ENCODE data around the gene STH. TPM values are rescaled to one million over a fixed set of nuclear protein-coding genes. Genes with fewer than 3 reads are reported as not detected.
A peak's percentile ranks its signal among the peaks of the same experiment; 100 is the strongest.

Gene STH
- total and polyA plus RNA-seq, 9 of the 15 experiments (the other 6 are each of a cell fraction or from before 2014, with no cell fraction given): not detected

DNA sequence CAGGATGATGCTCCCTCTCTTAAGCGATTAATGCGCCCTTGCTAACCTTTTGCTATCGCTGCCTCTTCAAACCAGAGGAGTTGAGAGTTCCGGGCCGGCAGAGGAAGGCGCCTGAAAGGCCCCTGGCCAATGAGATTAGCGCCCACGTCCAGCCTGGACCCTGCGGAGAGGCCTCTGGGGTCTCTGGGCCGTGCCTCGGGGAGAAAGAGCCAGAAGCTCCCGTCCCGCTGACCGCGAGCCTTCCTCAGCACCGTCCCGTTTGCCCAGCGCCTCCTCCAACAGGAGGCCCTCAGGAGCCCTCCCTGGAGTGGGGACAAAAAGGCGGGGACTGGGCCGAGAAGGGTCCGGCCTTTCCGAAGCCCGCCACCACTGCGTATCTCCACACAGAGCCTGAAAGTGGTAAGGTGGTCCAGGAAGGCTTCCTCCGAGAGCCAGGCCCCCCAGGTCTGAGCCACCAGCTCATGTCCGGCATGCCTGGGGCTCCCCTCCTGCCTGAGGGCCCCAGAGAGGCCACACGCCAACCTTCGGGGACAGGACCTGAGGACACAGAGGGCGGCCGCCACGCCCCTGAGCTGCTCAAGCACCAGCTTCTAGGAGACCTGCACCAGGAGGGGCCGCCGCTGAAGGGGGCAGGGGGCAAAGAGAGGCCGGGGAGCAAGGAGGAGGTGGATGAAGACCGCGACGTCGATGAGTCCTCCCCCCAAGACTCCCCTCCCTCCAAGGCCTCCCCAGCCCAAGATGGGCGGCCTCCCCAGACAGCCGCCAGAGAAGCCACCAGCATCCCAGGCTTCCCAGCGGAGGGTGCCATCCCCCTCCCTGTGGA is 16.0 kb upstream of the STH start:
- Histone ChIP-seq H3K4me1 (replicated peaks in 1 of 2; ENCODE audit: control insufficient read depth in 2 of 2, insufficient read depth in 2 of 2, low read length in 2 of 2) (peaks cover 18 to 28% of the 10 kb centered on the region in 2 experiments), H2AFZ (ENCODE audit: low read depth, low read length) (no peak overlapping the region), H3K79me2 (ENCODE audit: control insufficient read depth, insufficient read depth, low read length) (no peaks in the 10 kb centered on the region), H3K27me3 (ENCODE audit: control insufficient read depth in 2 of 2, insufficient read depth in 2 of 2, low read length in 2 of 2) (no peaks in the 10 kb centered on the region), H3K9me1 (ENCODE audit: control insufficient read depth, insufficient read depth, low read length) (no peaks in the 10 kb centered on the region), H4K20me1 (replicated peaks; ENCODE audit: control insufficient read depth, insufficient read depth, low read length) (no peaks in the 10 kb centered on the region), H3K36me3 (ENCODE audit: control insufficient read depth, insufficient read depth, low read length) (no peaks in the 10 kb centered on the region), H3K27ac (ENCODE audit: extremely low read depth, low read depth, low read length) (no peak overlapping the region), H3K9ac (ENCODE audit: insufficient read depth in 1 of 2, low read depth in 2 of 2, low read length in 2 of 2) (0 out of 4 replicates have a peak overlapping the region, but pooled peaks of 1 of the 2 experiments have one; percentile 33), H3K4me2 (ENCODE audit: insufficient read depth, low read length) (no peak overlapping the region), H3K4me3 (no peak overlapping the region), H3K9me3 (replicated peaks; ENCODE audit: control insufficient read depth, insufficient read depth, low read depth, low read length) (no peaks in the 10 kb centered on the region)
- intact Hi-C loops (cut with micrococcal nuclease) (no loop called here), in situ Hi-C loops (cut with MboI) (loop anchor here (25.0 kb wide), 1 partner anchor 854 kb away; no protein-coding TSS in a partner anchor)
- ChIA-PET POLR2A (interaction anchor here (1.2 kb wide), 1 partner anchor 404 kb away, joined by 3 read pairs; no protein-coding TSS in a partner anchor), CTCF (ENCODE audit: low intra/inter-chr PET ratio) (no interaction called here)
- FAIRE-seq (no peak), DNase-seq (ENCODE audit: extremely low read depth in 1 of 4, low spot score in 3 of 4) (no peak), ATAC-seq (no peak)
- WGBS (ENCODE audit: insufficient coverage, low coverage, missing lambda C conversion rate): 80% methylated on average over 25 of the region's 41 CpGs
- no peak for TF ChIP-seq MAFF (IDR thresholded peaks at IDR 0.05; ENCODE audit: low read length)
- TF ChIP-seq, protein P1, sequence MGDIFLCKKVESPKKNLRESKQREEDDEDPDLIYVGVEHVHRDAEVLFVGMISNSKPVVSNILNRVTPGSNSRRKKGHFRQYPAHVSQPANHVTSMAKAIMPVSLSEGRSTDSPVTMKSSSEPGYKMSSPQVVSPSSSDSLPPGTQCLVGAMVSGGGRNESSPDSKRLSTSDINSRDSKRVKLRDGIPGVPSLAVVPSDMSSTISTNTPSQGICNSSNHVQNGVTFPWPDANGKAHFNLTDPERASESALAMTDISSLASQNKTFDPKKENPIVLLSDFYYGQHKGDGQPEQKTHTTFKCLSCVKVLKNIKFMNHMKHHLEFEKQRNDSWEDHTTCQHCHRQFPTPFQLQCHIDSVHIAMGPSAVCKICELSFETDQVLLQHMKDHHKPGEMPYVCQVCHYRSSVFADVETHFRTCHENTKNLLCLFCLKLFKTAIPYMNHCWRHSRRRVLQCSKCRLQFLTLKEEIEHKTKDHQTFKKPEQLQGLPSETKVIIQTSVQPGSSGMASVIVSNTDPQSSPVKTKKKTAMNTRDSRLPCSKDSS (IDR thresholded peaks at IDR 0.05; ENCODE audit: low read depth, partially characterized antibody): no peak
- no peak for TF ChIP-seq CBFA2T3 (IDR thresholded peaks at IDR 0.05)
- no peak for TF ChIP-seq ZKSCAN3 (CRISPR knock-in tag; IDR thresholded peaks at IDR 0.05)
- TF ChIP-seq, protein P2, sequence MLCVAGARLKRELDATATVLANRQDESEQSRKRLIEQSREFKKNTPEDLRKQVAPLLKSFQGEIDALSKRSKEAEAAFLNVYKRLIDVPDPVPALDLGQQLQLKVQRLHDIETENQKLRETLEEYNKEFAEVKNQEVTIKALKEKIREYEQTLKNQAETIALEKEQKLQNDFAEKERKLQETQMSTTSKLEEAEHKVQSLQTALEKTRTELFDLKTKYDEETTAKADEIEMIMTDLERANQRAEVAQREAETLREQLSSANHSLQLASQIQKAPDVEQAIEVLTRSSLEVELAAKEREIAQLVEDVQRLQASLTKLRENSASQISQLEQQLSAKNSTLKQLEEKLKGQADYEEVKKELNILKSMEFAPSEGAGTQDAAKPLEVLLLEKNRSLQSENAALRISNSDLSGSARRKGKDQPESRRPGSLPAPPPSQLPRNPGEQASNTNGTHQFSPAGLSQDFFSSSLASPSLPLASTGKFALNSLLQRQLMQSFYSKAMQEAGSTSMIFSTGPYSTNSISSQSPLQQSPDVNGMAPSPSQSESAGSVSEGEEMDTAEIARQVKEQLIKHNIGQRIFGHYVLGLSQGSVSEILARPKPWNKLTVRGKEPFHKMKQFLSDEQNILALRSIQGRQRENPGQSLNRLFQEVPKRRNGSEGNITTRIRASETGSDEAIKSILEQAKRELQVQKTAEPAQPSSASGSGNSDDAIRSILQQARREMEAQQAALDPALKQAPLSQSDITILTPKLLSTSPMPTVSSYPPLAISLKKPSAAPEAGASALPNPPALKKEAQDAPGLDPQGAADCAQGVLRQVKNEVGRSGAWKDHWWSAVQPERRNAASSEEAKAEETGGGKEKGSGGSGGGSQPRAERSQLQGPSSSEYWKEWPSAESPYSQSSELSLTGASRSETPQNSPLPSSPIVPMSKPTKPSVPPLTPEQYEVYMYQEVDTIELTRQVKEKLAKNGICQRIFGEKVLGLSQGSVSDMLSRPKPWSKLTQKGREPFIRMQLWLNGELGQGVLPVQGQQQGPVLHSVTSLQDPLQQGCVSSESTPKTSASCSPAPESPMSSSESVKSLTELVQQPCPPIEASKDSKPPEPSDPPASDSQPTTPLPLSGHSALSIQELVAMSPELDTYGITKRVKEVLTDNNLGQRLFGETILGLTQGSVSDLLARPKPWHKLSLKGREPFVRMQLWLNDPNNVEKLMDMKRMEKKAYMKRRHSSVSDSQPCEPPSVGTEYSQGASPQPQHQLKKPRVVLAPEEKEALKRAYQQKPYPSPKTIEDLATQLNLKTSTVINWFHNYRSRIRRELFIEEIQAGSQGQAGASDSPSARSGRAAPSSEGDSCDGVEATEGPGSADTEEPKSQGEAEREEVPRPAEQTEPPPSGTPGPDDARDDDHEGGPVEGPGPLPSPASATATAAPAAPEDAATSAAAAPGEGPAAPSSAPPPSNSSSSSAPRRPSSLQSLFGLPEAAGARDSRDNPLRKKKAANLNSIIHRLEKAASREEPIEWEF (CRISPR knock-in tag; IDR thresholded peaks at IDR 0.05): no peak
- no peak for TF ChIP-seq YY1 (IDR thresholded peaks at IDR 0.05; ENCODE audit: borderline replicate concordance in 1 of 3, control insufficient read depth in 1 of 3, extremely low read depth in 1 of 3, insufficient read depth in 3 of 3, insufficient read length in 1 of 3, insufficient replicate concordance in 2 of 3, low read depth in 1 of 3, low read length in 2 of 3)
- BruUV-seq (replicated peaks): no TSS peak

All from K562 (cell line).